Keratinocyte (primary cell): Measurements from ENCODE around the gene BNC2. TPM values are rescaled to one million over a fixed set of nuclear protein-coding genes. Genes with fewer than 3 reads are reported as not detected.

Experiments
- DNase-seq: peaks from one replicate; pipeline ENCODE4 v3.0.0-alpha.2; 2011; ENCODE audit warnings: low read depth, missing footprints, low spot score
- FAIRE-seq: peaks from 2 replicates; lab custom pipeline; 2011; peaks lifted over from hg19 to GRCh38; lab: Jason Lieb, UNC
- H2AFZ ChIP-seq: 2 replicates; pipeline ENCODE4 v1.6.0; 2012; ENCODE audit warnings: low read length, control low read depth, inconsistent platforms; ENCODE audit not compliant: control insufficient read depth
- H3K27ac ChIP-seq: 2 replicates; pipeline ENCODE4 v1.5.1; 2011; ENCODE audit warnings: low read length; ENCODE audit not compliant: control insufficient read depth, insufficient read depth
- H3K27me3 ChIP-seq: 3 replicates; pipeline ENCODE4 v1.6.0; 2011; ENCODE audit warnings: low read length; ENCODE audit not compliant: control insufficient read depth, insufficient read depth; ENCODE audit errors: extremely low read depth
- H3K36me3 ChIP-seq, 2 experiments: 2 replicates in 1 of 2; 3 replicates in 1 of 2; pipeline ENCODE4 v1.5.1; 2011; ENCODE audit warnings: low read length in 2 of 2, mild to moderate bottlenecking in 1 of 2; ENCODE audit not compliant: control insufficient read depth in 2 of 2, insufficient read depth in 2 of 2; ENCODE audit errors: extremely low read depth in 1 of 2
- H3K4me1 ChIP-seq: 3 replicates; pipeline ENCODE4 v1.5.1; 2011; ENCODE audit warnings: low read length; ENCODE audit not compliant: control insufficient read depth, insufficient read depth; ENCODE audit errors: extremely low read depth
- H3K4me2 ChIP-seq: 3 replicates; pipeline ENCODE4 v1.6.0; 2011; ENCODE audit warnings: low read depth, low read length; ENCODE audit not compliant: control insufficient read depth, insufficient read depth; ENCODE audit errors: extremely low read depth
- H3K4me3 ChIP-seq, 3 experiments: fragments of 200-600 bp in 1 of 3; sonication (generic) in 1 of 3; 2 replicates in 2 of 3; 3 replicates in 1 of 3; pipeline ENCODE4 v1.5.1; 2011 to 2016; ENCODE audit warnings: low read length in 3 of 3, mild to moderate bottlenecking in 3 of 3, control low read depth in 2 of 3, inconsistent platforms in 1 of 3, low read depth in 1 of 3, mixed read lengths in 1 of 3, mixed run types in 1 of 3, moderate library complexity in 1 of 3; ENCODE audit not compliant: control insufficient read depth in 2 of 3, insufficient read depth in 2 of 3; ENCODE audit errors: extremely low read depth in 1 of 3
- H3K79me2 ChIP-seq: 2 replicates; pipeline ENCODE4 v1.6.0; 2012; ENCODE audit warnings: low read length; ENCODE audit not compliant: control insufficient read depth, insufficient read depth
- H3K9ac ChIP-seq: 3 replicates; pipeline ENCODE4 v1.6.0; 2011; ENCODE audit warnings: low read length; ENCODE audit not compliant: control insufficient read depth, insufficient read depth; ENCODE audit errors: extremely low read depth
- H3K9me1 ChIP-seq: 3 replicates; pipeline ENCODE4 v1.6.0; 2011; ENCODE audit warnings: low read length; ENCODE audit not compliant: control insufficient read depth, insufficient read depth; ENCODE audit errors: extremely low read depth
- H3K9me3 ChIP-seq: 2 replicates; pipeline ENCODE4 v1.5.1; 2012; ENCODE audit warnings: low read depth, low read length; ENCODE audit not compliant: control insufficient read depth
- H4K20me1 ChIP-seq: 3 replicates; pipeline ENCODE4 v1.6.0; 2011; ENCODE audit warnings: low read length; ENCODE audit not compliant: control insufficient read depth, insufficient read depth; ENCODE audit errors: extremely low read depth
- CTCF ChIP-seq, 3 experiments: IDR thresholded peaks in 1 of 3; conservative IDR thresholded peaks in 1 of 3; optimal IDR thresholded peaks in 1 of 3; 2 replicates in 2 of 3; 3 replicates in 1 of 3; pipeline versions ENCODE3 to v1.5.1; 2011; ENCODE audit warnings: low read length in 3 of 3, mild to moderate bottlenecking in 3 of 3, moderate library complexity in 2 of 3, control low read depth in 1 of 3, inconsistent platforms in 1 of 3; ENCODE audit not compliant: insufficient read depth in 2 of 3; ENCODE audit errors: extremely low read depth in 1 of 3
- EZH2 ChIP-seq: IDR thresholded peaks from one replicate; pipeline ENCODE4 v1.6.1; 2012; ENCODE audit warnings: inconsistent platforms, mild to moderate bottlenecking, low read length, moderate library complexity
- dilution Hi-C: fragments of 300-500 bp; cut with MboI; formaldehyde crosslinking; loops from one replicate; pipeline ENCODE4 v1.7.0; 2020; ENCODE audit warnings: low sequenced_read_pairs; ENCODE audit not compliant: extremely low pct_ligation_motif_present
- polyA plus RNA-seq, 5 experiments: library from polyadenylated mRNA; depleted of rRNA in 3 of 5; stranded (reverse) in 3 of 5; stranded (forward) in 1 of 5; unstranded in 1 of 5; fragments of >200 nt; gene quantifications; 1 replicate in 1 of 5; 2 replicates in 3 of 5; 3 replicates in 1 of 5; pipeline versions ENCODE4 v1.2.1 to v1.2.3, GENCODE V29; 2011 to 2012; ENCODE audit warnings: missing spikeins in 2 of 5, low read depth in 1 of 5, low replicate concordance in 1 of 5

BNC2 gene
- polyA plus RNA-seq, 1 donor (not counting 4 experiments of a cell fraction or from before 2014, with no cell fraction given): 1.1 TPM

DNA sequence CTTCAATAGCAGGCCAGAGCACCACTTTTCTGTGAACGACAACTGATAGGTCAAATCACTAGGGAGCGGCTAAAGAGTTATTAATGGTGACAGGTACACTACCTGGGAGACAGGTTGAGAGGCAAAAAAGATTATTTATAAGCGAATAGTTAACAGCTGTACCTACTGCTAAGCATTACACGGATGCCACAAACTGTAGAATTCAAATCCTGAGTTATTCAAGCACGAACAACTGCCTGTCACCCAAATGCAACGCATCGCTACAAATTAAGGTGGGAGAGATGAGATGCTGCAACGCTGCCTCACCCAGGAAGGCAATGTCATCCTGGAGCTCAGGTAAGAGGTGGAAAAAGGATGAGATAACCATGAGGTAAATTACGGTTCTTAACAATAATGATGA, 342.9 kb downstream of the BNC2 start:
- TF ChIP-seq EZH2 (no peak), CTCF (optimal IDR thresholded peaks at IDR 0.05 in 1 of 3, IDR thresholded peaks at IDR 0.05 in 1 of 3, conservative IDR thresholded peaks at IDR 0.05 in 1 of 3; ENCODE audit: extremely low read depth in 1 of 3, insufficient read depth in 2 of 3, low read length in 3 of 3) (no peak)
- Histone ChIP-seq H3K9ac (no peak overlapping the region), H3K4me3 (no peak overlapping the region), H3K27ac (no peak overlapping the region), H3K79me2 (no peaks in the 10 kb centered on the region), H3K4me2 (no peak overlapping the region), H3K36me3 (no peaks in the 10 kb centered on the region), H3K9me3 (no peaks in the 10 kb centered on the region), H3K4me1 (peaks cover 27% of the 10 kb centered on the region), H2AFZ (no peak overlapping the region), H3K27me3 (no peaks in the 10 kb centered on the region), H3K9me1 (no peaks in the 10 kb centered on the region), H4K20me1 (no peaks in the 10 kb centered on the region)
- FAIRE-seq (no peak), DNase-seq (no peak)
- dilution Hi-C loops: no loop called here

DNA sequence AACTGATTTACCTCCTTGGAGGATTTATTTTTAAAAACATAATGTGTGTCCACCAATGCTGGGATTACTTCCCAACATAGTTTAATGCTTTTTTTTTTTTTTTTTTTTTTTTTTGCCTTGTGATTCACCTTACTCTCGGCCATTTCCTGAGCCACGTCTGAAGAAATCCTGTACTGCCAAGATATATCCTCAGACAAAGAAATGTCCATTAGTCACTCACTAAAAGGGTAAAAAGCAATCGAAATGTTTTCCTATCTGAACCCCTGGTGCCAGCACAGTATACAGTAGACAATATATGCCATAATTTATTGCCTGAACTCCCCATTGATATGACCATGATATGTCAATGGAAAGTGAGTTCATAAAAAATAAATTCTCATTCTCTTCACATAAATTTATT, 344.1 kb downstream of the BNC2 start:
- Histone ChIP-seq H3K27me3 (no peaks in the 10 kb centered on the region), H3K4me3 (no peak overlapping the region), H3K36me3 (no peaks in the 10 kb centered on the region), H3K9me3 (no peaks in the 10 kb centered on the region), H3K9me1 (no peaks in the 10 kb centered on the region), H3K27ac (no peak overlapping the region), H4K20me1 (no peaks in the 10 kb centered on the region), H3K9ac (no peak overlapping the region), H3K4me2 (no peak overlapping the region), H2AFZ (no peak overlapping the region), H3K4me1 (peaks cover 33% of the 10 kb centered on the region), H3K79me2 (no peaks in the 10 kb centered on the region)
- FAIRE-seq (no peak), DNase-seq (no peak)
- dilution Hi-C loops: no loop called here
- TF ChIP-seq EZH2 (no peak), CTCF (optimal IDR thresholded peaks at IDR 0.05 in 1 of 3, IDR thresholded peaks at IDR 0.05 in 1 of 3, conservative IDR thresholded peaks at IDR 0.05 in 1 of 3; ENCODE audit: extremely low read depth in 1 of 3, insufficient read depth in 2 of 3, low read length in 3 of 3) (no peak)
